Measurements from ENCODE around the gene ROBO3.

The ROBO3 gene

DNA sequence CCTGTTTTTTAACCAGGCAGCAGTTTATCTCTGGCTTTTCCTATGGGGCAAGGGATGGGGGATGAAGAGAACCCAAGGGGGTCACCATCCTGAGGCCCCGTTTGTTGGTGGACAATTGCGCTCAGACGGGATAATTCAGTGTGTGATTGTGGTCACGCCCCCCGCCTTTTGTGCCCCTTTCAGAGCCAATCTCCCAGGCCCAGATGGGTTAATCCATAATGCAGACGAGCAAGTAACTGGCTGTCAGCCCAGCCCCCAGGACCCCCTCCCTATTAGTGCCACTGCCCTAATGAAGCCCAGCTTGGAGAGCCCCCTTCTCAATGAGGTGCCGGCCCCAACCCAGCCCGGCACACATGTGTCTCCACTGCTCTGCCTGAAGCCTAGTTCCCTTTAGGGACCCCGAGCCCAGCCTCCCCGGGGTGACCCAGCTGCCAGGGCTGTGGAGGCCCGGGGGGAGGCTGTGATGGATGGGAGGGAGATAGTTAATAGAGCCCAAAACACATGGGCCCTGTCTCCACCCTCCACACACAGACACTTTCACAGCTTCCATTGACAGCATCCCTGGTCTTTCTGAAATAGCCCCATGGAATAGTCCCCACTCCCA, 19.1 kb upstream of the ROBO3 start:
- Histone ChIP-seq H3K36me3 (no peaks in the 10 kb centered on the region), H3K4me1 (peaks cover 0 to 15% (median 7%) of the 10 kb centered on the region in 4 donors), H3K9me3 (no peaks in the 10 kb centered on the region), H3K4me3 (no peak overlapping the region), H3K27me3 (peaks cover 8 to 94% of the 10 kb centered on the region in 2 donors), H3K27ac (no peak overlapping the region)
- TF ChIP-seq, protein P1, sequence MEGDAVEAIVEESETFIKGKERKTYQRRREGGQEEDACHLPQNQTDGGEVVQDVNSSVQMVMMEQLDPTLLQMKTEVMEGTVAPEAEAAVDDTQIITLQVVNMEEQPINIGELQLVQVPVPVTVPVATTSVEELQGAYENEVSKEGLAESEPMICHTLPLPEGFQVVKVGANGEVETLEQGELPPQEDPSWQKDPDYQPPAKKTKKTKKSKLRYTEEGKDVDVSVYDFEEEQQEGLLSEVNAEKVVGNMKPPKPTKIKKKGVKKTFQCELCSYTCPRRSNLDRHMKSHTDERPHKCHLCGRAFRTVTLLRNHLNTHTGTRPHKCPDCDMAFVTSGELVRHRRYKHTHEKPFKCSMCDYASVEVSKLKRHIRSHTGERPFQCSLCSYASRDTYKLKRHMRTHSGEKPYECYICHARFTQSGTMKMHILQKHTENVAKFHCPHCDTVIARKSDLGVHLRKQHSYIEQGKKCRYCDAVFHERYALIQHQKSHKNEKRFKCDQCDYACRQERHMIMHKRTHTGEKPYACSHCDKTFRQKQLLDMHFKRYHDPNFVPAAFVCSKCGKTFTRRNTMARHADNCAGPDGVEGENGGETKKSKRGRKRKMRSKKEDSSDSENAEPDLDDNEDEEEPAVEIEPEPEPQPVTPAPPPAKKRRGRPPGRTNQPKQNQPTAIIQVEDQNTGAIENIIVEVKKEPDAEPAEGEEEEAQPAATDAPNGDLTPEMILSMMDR (IDR thresholded peaks at IDR 0.05): no peak
- no peak for DNase-seq
- intact Hi-C loops (cut with DNase I; ENCODE audit: low total_unique reads): no loop called here

DNA sequence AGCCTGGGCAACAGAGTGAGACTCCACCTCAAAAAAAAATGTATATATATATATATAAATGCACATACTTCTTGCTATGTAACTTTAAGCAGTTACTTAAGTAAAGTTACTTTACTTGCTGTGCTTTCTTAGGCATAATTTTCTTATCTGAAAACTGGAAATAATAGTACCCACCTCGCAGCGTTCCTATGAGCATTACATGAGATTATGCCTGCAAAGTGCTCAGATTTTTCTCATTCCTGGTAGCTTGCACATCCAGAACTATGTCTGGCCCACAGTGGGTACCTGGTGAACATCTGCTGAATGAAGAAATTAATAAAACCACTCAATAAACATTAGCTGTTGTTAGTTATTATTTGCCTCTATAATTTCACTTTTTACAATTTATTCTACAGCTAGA, 6.1 kb upstream of the ROBO3 start:
- TF ChIP-seq, protein P1 (IDR thresholded peaks at IDR 0.05): no peak
- Histone ChIP-seq H3K4me3 (no peak overlapping the region), H3K36me3 (no peaks in the 10 kb centered on the region), H3K27ac (no peak overlapping the region), H3K27me3 (peaks cover 0 to 66% of the 10 kb centered on the region in 2 donors), H3K4me1 (peaks cover 0 to 16% (median 10%) of the 10 kb centered on the region in 4 donors), H3K9me3 (no peaks in the 10 kb centered on the region)
- DNase-seq: no peak
- intact Hi-C loops (cut with DNase I; ENCODE audit: low total_unique reads): no loop called here

DNA sequence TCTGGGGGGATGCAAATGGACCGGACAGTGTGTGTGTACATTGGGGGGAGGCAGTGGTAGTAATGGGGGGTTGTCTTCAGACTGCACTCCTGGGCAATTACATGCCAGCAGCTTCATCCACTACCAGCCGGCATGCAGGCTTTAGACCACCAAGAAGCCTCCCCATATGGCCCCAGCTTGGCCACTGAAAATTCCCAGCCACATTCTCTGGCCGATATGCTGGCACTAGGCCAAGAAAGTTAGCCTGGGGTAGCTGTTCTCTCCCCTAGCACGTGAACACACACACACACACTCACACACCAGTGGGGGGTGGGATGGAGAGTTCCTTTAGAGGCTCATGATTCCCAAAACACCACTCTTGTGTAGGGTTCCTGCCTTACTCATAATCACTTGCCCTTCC, 3.6 kb upstream of the ROBO3 start:
- no peak for DNase-seq
- Histone ChIP-seq H3K9me3 (no peaks in the 10 kb centered on the region), H3K4me1 (peaks cover 0 to 37% (median 29%) of the 10 kb centered on the region in 4 donors), H3K27ac (no peak overlapping the region), H3K27me3 (peaks cover 2 to 78% of the 10 kb centered on the region in 2 donors), H3K4me3 (no peak overlapping the region), H3K36me3 (no peaks in the 10 kb centered on the region)
- intact Hi-C loops (cut with DNase I; ENCODE audit: low total_unique reads): no loop called here
- TF ChIP-seq, protein P1 (IDR thresholded peaks at IDR 0.05): no peak

DNA sequence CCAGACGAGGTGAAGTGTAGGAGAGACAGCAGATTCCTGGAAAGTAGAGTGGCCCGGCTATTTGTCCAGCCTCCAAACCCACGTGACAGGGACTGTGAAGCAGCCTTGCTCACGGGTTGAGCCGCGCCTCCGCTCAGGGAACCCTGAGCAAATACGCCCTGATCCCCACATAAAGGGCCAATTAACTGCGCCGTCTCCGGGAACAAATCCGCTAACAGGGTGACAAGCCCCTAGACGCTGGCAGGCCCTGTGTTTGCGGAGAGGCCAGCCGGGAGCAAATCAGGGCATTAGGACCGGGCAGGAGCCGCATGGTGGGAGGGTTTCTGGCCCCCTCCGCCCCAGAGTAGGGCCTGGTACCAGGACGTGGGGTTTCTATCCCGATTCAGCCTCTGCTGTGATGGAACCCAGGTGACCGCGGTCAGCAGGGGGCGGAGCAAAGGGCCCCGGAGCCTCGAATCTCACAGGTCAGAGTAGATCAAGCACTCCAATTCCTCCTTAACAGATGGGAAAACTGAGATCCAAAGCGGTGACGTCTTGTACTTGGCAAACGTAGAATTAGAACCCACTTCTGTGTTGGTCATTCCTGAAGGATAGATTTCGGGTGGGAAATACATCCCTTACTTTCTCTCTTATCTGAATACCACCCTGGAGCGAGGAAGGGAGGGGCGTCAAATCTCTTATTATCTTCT, 2.0 kb upstream of the ROBO3 start:
- DNase-seq: peak in 1 of 2 donors; percentile 47
- Histone ChIP-seq H3K4me1 (peaks cover 0 to 46% (median 38%) of the 10 kb centered on the region in 4 donors), H3K27ac (no peak overlapping the region), H3K36me3 (no peaks in the 10 kb centered on the region), H3K27me3 (peaks cover 11 to 85% of the 10 kb centered on the region in 2 donors), H3K9me3 (no peaks in the 10 kb centered on the region), H3K4me3 (peak overlapping the region; percentile 15 to 35)
- intact Hi-C loops (cut with DNase I; ENCODE audit: low total_unique reads): no loop called here
- TF ChIP-seq, protein P1 (IDR thresholded peaks at IDR 0.05): no peak

DNA sequence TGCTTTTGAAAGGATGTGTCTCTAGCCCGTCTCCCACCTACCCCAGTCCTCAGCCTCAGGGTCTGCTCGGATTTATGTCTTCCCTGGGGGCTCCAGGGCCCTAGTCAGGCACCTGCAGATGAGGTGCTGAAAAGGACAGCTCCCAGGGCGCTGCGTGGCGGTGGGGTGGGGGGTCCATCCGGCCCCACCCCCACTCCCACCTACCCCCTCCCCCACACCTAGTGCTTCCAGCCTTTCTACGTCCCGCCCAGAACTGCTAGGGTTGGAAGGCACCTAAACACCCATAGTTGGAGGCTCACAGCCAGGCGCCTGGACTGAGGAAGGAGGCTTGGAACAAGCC, 1.4 kb upstream of the ROBO3 start:
- peaks cover 0 to 50% (median 40%) of the 10 kb centered on the region in 4 donors for H3K4me1 ChIP-seq
- intact Hi-C loops (cut with DNase I; ENCODE audit: low total_unique reads): no loop called here
- no peak overlapping the region for H3K4me3 ChIP-seq
- H3K27me3 ChIP-seq: peaks cover 16 to 89% of the 10 kb centered on the region in 2 donors
- no peaks in the 10 kb centered on the region for H3K9me3 ChIP-seq
- H3K36me3 ChIP-seq: no peaks in the 10 kb centered on the region
- TF ChIP-seq, protein P1 (IDR thresholded peaks at IDR 0.05): no peak
- DNase-seq: no peak
- no peak overlapping the region for H3K27ac ChIP-seq

Measured in tibial artery (tissue), 4 donors.